GM10266 (cell line): ENCODE data around the gene SPDYC.
"Not testable (repeated sequence)": the region's sequence is repeated elsewhere in the genome, so short reads cannot be mapped to it uniquely, and the experiment has no call there.

Experiments used
- DNase-seq: peaks from one replicate; pipeline ENCODE4 v3.0.0; 2012; ENCODE audit errors: extremely low spot score
- CTCF ChIP-seq: IDR thresholded peaks from 2 replicates; pipeline ENCODE4 v1.5.1; 2012; ENCODE audit warnings: mild to moderate bottlenecking, low read depth; ENCODE audit not compliant: control insufficient read depth, insufficient read depth; ENCODE audit errors: missing control alignments

The SPDYC gene

GRCh38 chr11:65135633-65136145 is 34.3 kb upstream of the SPDYC start:
- DNase-seq, result no peak
- no peak for TF ChIP-seq CTCF

GRCh38 chr11:65136515-65137096 is 33.4 kb upstream of the SPDYC start:
- no peak for TF ChIP-seq CTCF
- DNase-seq, result no peak

- TF ChIP-seq CTCF, result no peak
- no peak for DNase-seq
Observed at GRCh38 chr11:65141896-65142494, 28.0 kb upstream of the SPDYC start.

GRCh38 chr11:65147352-65148075 is 22.5 kb upstream of the SPDYC start:
- TF ChIP-seq CTCF, result no peak
- no peak for DNase-seq

- no peak for TF ChIP-seq CTCF
- no peak for DNase-seq
Observed at GRCh38 chr11:65148657-65149056, 21.4 kb upstream of the SPDYC start.

- DNase-seq, result not testable (repeated sequence)
Observed at GRCh38 chr11:65150131-65150508, 19.9 kb upstream of the SPDYC start.

- no peak for TF ChIP-seq CTCF
- no peak for DNase-seq
Observed at GRCh38 chr11:65150509-65151299, 19.3 kb upstream of the SPDYC start.
